WTC11 (cell line): ENCODE results near the gene CIB2.

Experiments
- AFF4 ChIP-seq: sonication (generic); formaldehyde crosslinking; IDR thresholded peaks from 2 replicates; pipeline ENCODE4 v1.8.1; 2023; ENCODE audit warnings: mild to moderate bottlenecking, missing genetic modification reagents, borderline replicate concordance
- E2F1 ChIP-seq: sonication (generic); formaldehyde crosslinking; IDR thresholded peaks from 2 replicates; pipeline ENCODE4 v1.8.0; 2022; ENCODE audit warnings: mild to moderate bottlenecking, missing genetic modification reagents
- E2F4 ChIP-seq: sonication (generic); formaldehyde crosslinking; IDR thresholded peaks from 2 replicates; pipeline ENCODE4 v1.8.1; 2022; ENCODE audit warnings: low read depth, mild to moderate bottlenecking, moderate library complexity, missing genetic modification reagents, borderline replicate concordance
- JUN ChIP-seq: sonication (generic); formaldehyde crosslinking; IDR thresholded peaks from 2 replicates; pipeline ENCODE4 v1.8.0; 2023; ENCODE audit warnings: mild to moderate bottlenecking, missing genetic modification reagents
- MAX ChIP-seq: sonication (generic); formaldehyde crosslinking; IDR thresholded peaks from 2 replicates; pipeline ENCODE4 v1.8.0; 2022; ENCODE audit warnings: mild to moderate bottlenecking, missing genetic modification reagents
- MLX ChIP-seq: sonication (generic); formaldehyde crosslinking; IDR thresholded peaks from 2 replicates; pipeline ENCODE4 v1.8.1; 2023; ENCODE audit warnings: mild to moderate bottlenecking, missing genetic modification reagents, moderate library complexity
- MYBL2 ChIP-seq: sonication (generic); formaldehyde crosslinking; IDR thresholded peaks from 2 replicates; pipeline ENCODE4 v1.8.1; 2023; ENCODE audit warnings: mild to moderate bottlenecking, moderate library complexity, missing genetic modification reagents
- RELA ChIP-seq: sonication (generic); formaldehyde crosslinking; IDR thresholded peaks from 2 replicates; pipeline ENCODE4 v1.8.1; 2022; ENCODE audit warnings: missing genetic modification reagents, mild to moderate bottlenecking, borderline replicate concordance
- STAT6 ChIP-seq: sonication (generic); formaldehyde crosslinking; conservative IDR thresholded peaks from 2 replicates; pipeline ENCODE4 v1.8.1; 2023; ENCODE audit warnings: mild to moderate bottlenecking, low read depth, missing genetic modification reagents, moderate library complexity
- ZNF317 ChIP-seq: sonication (generic); formaldehyde crosslinking; IDR thresholded peaks from 2 replicates; pipeline ENCODE4 v1.8.1; 2023; ENCODE audit warnings: low read depth, mild to moderate bottlenecking, moderate library complexity, missing genetic modification reagents, borderline replicate concordance

GRCh38 chr15:78140292-78140691, 9.0 kb upstream of the CIB2 start:
- no peak for TF ChIP-seq E2F4 (CRISPR knock-in tag)
- TF ChIP-seq MYBL2 (CRISPR knock-in tag), result no peak
- no peak for TF ChIP-seq ZNF317 (CRISPR knock-in tag)
- TF ChIP-seq AFF4, result no peak
- TF ChIP-seq MLX (CRISPR knock-in tag), result no peak
- TF ChIP-seq JUN (CRISPR knock-in tag), result no peak
- no peak for TF ChIP-seq STAT6 (CRISPR knock-in tag)
- TF ChIP-seq MAX (CRISPR knock-in tag), result no peak
- TF ChIP-seq E2F1, result no peak
- no peak for TF ChIP-seq RELA (CRISPR knock-in tag)
